Neural crest cell (in vitro differentiated cells): Measurements from ENCODE around the gene SLC35D3. TPM values are rescaled to one million over a fixed set of nuclear protein-coding genes. Genes with fewer than 3 reads are reported as not detected.
A peak's percentile ranks its signal among the peaks of the same experiment; 100 is the strongest.

Experiments
- DNase-seq: peaks from one replicate; pipeline ENCODE4 v3.0.0; 2021; ENCODE audit warnings: low read depth, mixed read lengths, low spot score
- H3K27ac Mint-ChIP-seq: one replicate; pipeline ENCODE4 v1.8.0; 2021; ENCODE audit warnings: mild to moderate bottlenecking, mixed read lengths; ENCODE audit not compliant: unreplicated experiment
- H3K27me3 Mint-ChIP-seq: 2 replicates; pipeline ENCODE4 v1.8.0; 2021; ENCODE audit warnings: low read depth, mild to moderate bottlenecking, mixed read lengths
- H3K36me3 Mint-ChIP-seq: 2 replicates; pipeline ENCODE4 v1.8.0; 2021; ENCODE audit warnings: low read depth, mild to moderate bottlenecking, mixed read lengths
- H3K4me1 Mint-ChIP-seq: 2 replicates; pipeline ENCODE4 v1.8.0; 2021; ENCODE audit warnings: mixed read lengths
- H3K4me3 Mint-ChIP-seq: one replicate; pipeline ENCODE4 v1.8.0; 2021; ENCODE audit warnings: mild to moderate bottlenecking, mixed read lengths
- H3K9me3 Mint-ChIP-seq: 2 replicates; pipeline ENCODE4 v1.8.0; 2021; ENCODE audit warnings: mixed read lengths
- total RNA-seq: library from RNA; stranded (reverse); gene quantifications from 2 replicates; pipeline ENCODE4 v1.2.1, GENCODE V29; 2021
- TF ChIP-seq, protein P1 (sequence below): fragments of 200-600 bp; sonication (generic); conservative IDR thresholded peaks from 2 replicates; pipeline ENCODE4 v1.5.0; 2021; ENCODE audit warnings: antibody characterized with exemption, mild to moderate bottlenecking

The SLC35D3 gene
- total RNA-seq, 1 donor from 2014 or later, result not detected

DNA sequence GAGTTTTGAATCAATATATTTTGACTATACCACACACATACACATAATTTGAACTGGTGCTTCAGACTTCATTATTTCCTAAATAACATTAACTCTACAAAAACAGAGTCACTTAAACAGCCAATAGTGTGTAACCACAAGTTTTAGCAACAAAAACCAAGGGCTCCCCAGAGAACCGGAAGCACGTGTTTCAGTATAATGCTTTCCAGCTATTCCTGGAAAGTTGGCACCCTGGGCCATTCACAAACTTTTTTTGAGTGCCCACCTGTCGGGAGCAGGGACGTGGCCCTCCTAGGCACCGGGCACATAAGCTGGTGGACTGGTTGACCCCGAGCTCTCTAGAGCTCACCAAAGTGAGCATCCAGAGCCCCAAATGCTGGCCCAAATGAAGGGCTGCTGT, 1.9 kb upstream of the SLC35D3 start:
- no peak overlapping the region for H3K27ac Mint-ChIP-seq
- peaks cover 56% of the 10 kb centered on the region for H3K27me3 Mint-ChIP-seq
- H3K36me3 Mint-ChIP-seq, result peaks cover 2% of the 10 kb centered on the region
- peaks cover 6% of the 10 kb centered on the region for H3K4me1 Mint-ChIP-seq
- no peak for DNase-seq
- TF ChIP-seq, protein P1, sequence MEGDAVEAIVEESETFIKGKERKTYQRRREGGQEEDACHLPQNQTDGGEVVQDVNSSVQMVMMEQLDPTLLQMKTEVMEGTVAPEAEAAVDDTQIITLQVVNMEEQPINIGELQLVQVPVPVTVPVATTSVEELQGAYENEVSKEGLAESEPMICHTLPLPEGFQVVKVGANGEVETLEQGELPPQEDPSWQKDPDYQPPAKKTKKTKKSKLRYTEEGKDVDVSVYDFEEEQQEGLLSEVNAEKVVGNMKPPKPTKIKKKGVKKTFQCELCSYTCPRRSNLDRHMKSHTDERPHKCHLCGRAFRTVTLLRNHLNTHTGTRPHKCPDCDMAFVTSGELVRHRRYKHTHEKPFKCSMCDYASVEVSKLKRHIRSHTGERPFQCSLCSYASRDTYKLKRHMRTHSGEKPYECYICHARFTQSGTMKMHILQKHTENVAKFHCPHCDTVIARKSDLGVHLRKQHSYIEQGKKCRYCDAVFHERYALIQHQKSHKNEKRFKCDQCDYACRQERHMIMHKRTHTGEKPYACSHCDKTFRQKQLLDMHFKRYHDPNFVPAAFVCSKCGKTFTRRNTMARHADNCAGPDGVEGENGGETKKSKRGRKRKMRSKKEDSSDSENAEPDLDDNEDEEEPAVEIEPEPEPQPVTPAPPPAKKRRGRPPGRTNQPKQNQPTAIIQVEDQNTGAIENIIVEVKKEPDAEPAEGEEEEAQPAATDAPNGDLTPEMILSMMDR, result no peak
- H3K4me3 Mint-ChIP-seq, result peak overlapping the region; percentile 83
- H3K9me3 Mint-ChIP-seq, result no peaks in the 10 kb centered on the region

DNA sequence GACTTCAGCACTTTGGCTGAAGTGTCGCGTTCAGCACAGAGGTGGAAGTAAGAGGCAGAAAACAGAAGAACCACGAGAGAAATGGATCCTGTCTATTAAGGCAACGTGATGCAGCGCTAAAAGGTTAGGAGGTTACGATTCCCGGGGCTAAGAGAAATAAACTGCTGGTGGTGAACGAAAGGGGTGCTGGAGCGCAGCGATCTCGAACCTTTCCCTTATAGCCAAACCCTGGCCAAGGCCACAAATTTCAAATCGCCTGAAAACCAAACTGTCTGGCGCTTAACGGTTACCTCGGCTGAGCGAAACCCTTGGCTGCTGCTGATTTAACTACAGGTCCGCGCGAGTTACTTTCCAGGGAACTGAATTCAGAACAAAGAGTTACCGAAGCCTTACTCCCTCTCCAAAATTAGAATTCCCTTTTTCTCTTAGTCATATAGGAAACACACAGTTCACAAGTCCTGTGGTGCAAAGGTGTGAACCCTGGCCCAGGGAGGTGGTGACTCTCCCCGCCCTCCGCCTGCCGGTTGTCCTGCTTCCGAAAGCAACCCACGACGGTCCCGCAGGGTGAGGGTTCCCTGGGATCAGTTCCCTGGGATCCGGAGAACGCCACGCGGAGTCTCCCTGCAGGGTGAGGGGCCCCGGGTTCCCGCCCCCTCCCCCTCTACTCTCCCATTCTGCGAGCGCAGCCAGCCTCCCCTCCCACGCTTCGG, 1.3 kb upstream of the SLC35D3 start:
- Mint-ChIP-seq H3K36me3 (peaks cover 2% of the 10 kb centered on the region), H3K27me3 (peaks cover 56% of the 10 kb centered on the region), H3K9me3 (no peaks in the 10 kb centered on the region), H3K27ac (no peak overlapping the region), H3K4me1 (peaks cover 6% of the 10 kb centered on the region), H3K4me3 (peak overlapping the region; percentile 83)
- TF ChIP-seq, protein P1, result no peak
- no peak for DNase-seq

DNA sequence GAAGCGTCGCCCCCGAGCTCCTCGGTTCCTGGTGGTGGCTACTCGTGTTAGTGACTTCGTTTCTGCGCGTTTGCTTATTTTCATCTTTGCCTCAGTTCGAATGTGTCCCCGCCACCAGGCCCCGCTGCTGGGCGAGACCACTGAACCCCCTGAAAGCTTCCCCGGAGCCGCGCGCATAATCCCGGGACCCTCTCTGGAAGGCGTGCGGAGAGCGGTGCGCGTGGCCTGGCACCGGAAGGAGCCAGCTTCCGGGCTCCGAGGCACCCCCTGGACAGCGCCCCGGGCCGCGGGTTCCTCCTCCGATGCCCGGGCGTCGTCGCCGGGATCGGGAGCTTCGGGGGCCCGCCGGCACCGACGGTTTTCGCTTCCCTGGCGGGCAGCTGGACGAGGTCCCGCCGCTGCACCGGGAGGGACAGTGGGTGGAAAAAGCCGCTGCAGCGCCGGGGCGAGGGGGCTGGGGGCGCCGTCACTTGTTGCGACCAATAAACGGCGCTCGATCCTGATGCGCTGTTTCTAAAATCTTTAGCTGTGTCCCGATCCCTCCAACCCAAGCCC, 643 bp upstream of the SLC35D3 start:
- H3K27ac Mint-ChIP-seq, result no peak overlapping the region
- TF ChIP-seq, protein P1, result no peak
- peaks cover 2% of the 10 kb centered on the region for H3K36me3 Mint-ChIP-seq
- H3K4me3 Mint-ChIP-seq, result peak overlapping the region; percentile 83
- H3K9me3 Mint-ChIP-seq, result no peaks in the 10 kb centered on the region
- peaks cover 6% of the 10 kb centered on the region for H3K4me1 Mint-ChIP-seq
- DNase-seq, result peak; percentile 17
- H3K27me3 Mint-ChIP-seq, result peaks cover 56% of the 10 kb centered on the region

- H3K27me3 Mint-ChIP-seq, result peaks cover 60% of the 10 kb centered on the region
- peak overlapping the region; percentile 81 for H3K4me3 Mint-ChIP-seq
- TF ChIP-seq, protein P1, result no peak
- DNase-seq, result no peak
- no peaks in the 10 kb centered on the region for H3K9me3 Mint-ChIP-seq
- no peak overlapping the region for H3K27ac Mint-ChIP-seq
- peaks cover 6% of the 10 kb centered on the region for H3K4me1 Mint-ChIP-seq
- peaks cover 2% of the 10 kb centered on the region for H3K36me3 Mint-ChIP-seq
Observed at GRCh38 chr6:136922685-136923006, 545 bp downstream of the SLC35D3 start.

DNA sequence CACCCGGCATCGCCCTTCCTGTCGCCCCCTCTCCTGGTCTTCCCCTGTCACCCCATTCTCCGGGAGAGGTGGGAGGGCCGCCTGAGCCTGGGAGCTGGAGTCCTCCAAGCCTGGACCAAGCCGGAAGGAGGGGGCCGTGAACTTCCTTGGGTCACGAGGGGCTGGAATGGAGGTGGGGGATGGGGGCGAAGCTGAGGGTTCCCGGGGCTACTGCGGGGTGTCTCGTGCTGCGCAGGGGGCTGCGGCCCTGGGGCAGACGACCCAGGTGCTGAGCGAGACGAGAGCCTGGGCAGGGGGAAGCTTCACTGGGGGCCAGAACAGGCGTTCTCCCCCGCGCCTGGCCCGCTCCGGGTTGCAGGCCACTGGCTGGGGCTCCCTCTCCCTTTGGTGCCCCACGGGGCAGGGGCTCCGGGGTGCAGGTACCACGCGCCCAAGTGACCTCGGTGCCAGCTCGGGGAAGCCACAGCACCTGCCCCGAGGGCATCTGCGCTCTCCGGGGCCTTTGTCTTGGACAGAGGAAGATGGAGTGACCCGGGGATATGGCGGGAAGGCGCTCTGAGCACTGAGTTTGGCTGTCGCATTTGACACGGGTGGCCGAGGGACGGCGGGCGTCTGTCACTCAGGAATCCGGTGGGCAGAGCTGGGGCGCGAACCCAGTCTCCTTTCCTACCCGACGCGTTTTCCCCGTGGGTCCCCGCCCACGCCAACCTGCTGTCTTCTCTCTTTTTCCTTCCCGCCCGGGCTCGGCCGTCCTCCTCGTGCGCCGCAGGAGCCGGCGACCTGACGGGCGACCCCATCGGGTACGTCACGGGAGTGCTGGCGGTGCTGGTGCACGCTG, 1.2 kb downstream of the SLC35D3 start:
- Mint-ChIP-seq H3K4me1 (peaks cover 6% of the 10 kb centered on the region), H3K4me3 (peak overlapping the region; percentile 78), H3K27me3 (peaks cover 60% of the 10 kb centered on the region), H3K36me3 (peaks cover 2% of the 10 kb centered on the region), H3K9me3 (no peaks in the 10 kb centered on the region), H3K27ac (peak overlapping the region; percentile 27)
- no peak for DNase-seq
- TF ChIP-seq, protein P1, result no peak
